ENCODE data around the gene RPL11. TPM values are rescaled to one million over a fixed set of nuclear protein-coding genes. Genes with fewer than 3 reads are reported as not detected.

Gene RPL11
- total and polyA plus RNA-seq, 10 of the 15 experiments (the other 5 are each of a cell fraction or from before 2014, with no cell fraction given): 968 to 4,611 (median 2,521) TPM

DNA sequence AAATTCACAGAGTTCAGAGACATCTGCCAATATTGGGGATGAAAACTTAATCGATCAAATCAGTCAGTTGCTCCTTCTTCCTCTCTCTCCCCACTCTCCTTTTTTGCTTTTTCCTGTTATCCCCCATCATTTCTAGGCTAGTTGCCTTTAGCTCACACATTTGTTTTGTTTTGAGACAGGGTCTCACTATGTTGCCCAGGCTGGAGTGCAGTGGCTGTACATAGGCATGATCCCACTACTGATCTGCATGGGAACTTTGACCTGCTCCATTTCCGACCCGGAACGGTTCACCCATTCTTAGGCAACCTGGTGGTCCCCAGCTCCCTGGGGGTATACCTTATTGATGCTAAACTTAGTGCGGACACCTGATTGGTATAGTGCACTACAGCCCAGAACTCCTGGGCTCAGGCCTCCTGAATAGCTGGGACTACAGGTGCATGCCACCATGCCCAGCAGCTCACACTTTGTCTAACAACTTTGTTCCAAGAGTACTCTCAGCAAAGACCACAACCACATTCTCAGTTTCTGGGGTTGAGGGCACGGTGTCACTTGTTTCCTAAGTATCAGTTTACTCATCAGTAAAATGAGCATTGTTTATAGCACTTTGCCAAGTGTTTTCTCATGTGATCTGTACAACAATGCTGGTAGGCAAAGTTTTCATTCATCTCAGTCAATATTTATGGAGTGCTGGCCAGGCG, 45.0 kb downstream of the RPL11 start:
- H3K9me3 ChIP-seq (replicated peaks; ENCODE audit: control insufficient read depth, insufficient read depth, low read length): no peaks in the 10 kb centered on the region
- TF ChIP-seq RUNX3 (IDR thresholded peaks at IDR 0.05; ENCODE audit: low read length) (peak; percentile 49; the same call in 1 of the 2 replicates), IKZF1 (conservative IDR thresholded peaks at IDR 0.05) (0 out of 2 replicates have a peak, but pooled peaks have one; percentile 12)
- TF ChIP-seq, protein P1, sequence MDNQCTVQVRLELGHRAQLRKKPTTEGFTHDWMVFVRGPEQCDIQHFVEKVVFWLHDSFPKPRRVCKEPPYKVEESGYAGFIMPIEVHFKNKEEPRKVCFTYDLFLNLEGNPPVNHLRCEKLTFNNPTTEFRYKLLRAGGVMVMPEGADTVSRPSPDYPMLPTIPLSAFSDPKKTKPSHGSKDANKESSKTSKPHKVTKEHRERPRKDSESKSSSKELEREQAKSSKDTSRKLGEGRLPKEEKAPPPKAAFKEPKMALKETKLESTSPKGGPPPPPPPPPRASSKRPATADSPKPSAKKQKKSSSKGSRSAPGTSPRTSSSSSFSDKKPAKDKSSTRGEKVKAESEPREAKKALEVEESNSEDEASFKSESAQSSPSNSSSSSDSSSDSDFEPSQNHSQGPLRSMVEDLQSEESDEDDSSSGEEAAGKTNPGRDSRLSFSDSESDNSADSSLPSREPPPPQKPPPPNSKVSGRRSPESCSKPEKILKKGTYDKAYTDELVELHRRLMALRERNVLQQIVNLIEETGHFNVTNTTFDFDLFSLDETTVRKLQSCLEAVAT (IDR thresholded peaks at IDR 0.05): no peak
- no peak overlapping the region for H3K4me2 ChIP-seq (ENCODE audit: control insufficient read depth, insufficient read depth)
- ChIA-PET RAD21 (ENCODE audit: unreplicated experiment) (interaction anchor here (0.8 to 1.4 kb wide), 6 partner anchors 9 to 39 kb away, joined by 3 to 4 read pairs (median 3); no protein-coding TSS in a partner anchor), CTCF (interaction anchor here (0.6 to 2.2 kb wide), 3 partner anchors 9 to 35 kb away, joined by 3 to 6 read pairs (median 4); no protein-coding TSS in a partner anchor), POLR2A (interaction anchor here (0.6 to 2.0 kb wide), 6 partner anchors 10 to 48 kb away, joined by 3 to 16 read pairs (median 8); no protein-coding TSS in a partner anchor), SMC1A (ENCODE audit: uncharacterized antibody, unreplicated experiment) (interaction anchor here (1.0 to 2.0 kb wide), 6 partner anchors 9 to 18 kb away, joined by 3 to 4 read pairs (median 4); no protein-coding TSS in a partner anchor)
- H3K9ac ChIP-seq (ENCODE audit: control insufficient read depth, insufficient read depth, low read length): no peak overlapping the region
- ATAC-seq: peak; percentile 78
- BruUV-seq (replicated peaks): no TSS peak
- no peaks in the 10 kb centered on the region for H4K20me1 ChIP-seq (ENCODE audit: control insufficient read depth, insufficient read depth)
- in situ Hi-C loops (cut with MboI) (no loop called here), intact Hi-C loops (cut with micrococcal nuclease; ENCODE audit: unreplicated experiment) (no loop called here)
- no peak overlapping the region for H3K27ac ChIP-seq (ENCODE audit: control insufficient read depth, insufficient read depth)
- H3K79me2 ChIP-seq (ENCODE audit: control insufficient read depth, insufficient read depth, low read length): no peaks in the 10 kb centered on the region
- WGBS (ENCODE audit: insufficient coverage, insufficient replicate concordance, low lambda C conversion rate, missing lambda C conversion rate): 76% methylated on average over 7 of the region's 7 CpGs
- no peak overlapping the region for H3K4me3 ChIP-seq
- H3K36me3 ChIP-seq (ENCODE audit: control insufficient read depth in 2 of 2, insufficient read depth in 2 of 2, low read length in 1 of 2): no peaks in the 10 kb centered on the region
- peaks cover 36% of the 10 kb centered on the region for H3K4me1 ChIP-seq (ENCODE audit: control insufficient read depth, insufficient read depth, low read length)
- no peak for DNase-seq (ENCODE audit: low read depth, low spot score)
- H3K27me3 ChIP-seq (replicated peaks in 1 of 2; ENCODE audit: control insufficient read depth in 2 of 2, insufficient read depth in 2 of 2, low read length in 1 of 2): no peaks in the 10 kb centered on the region
- no peak overlapping the region for H2AFZ ChIP-seq (ENCODE audit: control insufficient read depth, low read depth, low read length)
- FAIRE-seq: peak; percentile 23

- no TSS peak for BruUV-seq (replicated peaks)
- POLR2A ChIA-PET: interaction anchor here (1.7 kb wide), 1 partner anchor 18 kb away, joined by 4 read pairs; no protein-coding TSS in a partner anchor
- RAD21 ChIA-PET (ENCODE audit: unreplicated experiment): interaction anchor here (1.1 to 6.1 kb wide), 3 partner anchors 14 to 30 kb away, joined by 3 to 51 read pairs (median 4); no protein-coding TSS in a partner anchor
- H4K20me1 ChIP-seq (ENCODE audit: control insufficient read depth, insufficient read depth): no peaks in the 10 kb centered on the region
- 77% methylated on average over 5 of the region's 5 CpGs for WGBS (ENCODE audit: insufficient coverage, insufficient replicate concordance, low lambda C conversion rate, missing lambda C conversion rate)
- H3K9ac ChIP-seq (ENCODE audit: control insufficient read depth, insufficient read depth, low read length): no peak overlapping the region
- peaks cover 34% of the 10 kb centered on the region for H3K79me2 ChIP-seq (ENCODE audit: control insufficient read depth, insufficient read depth, low read length)
- peaks cover 0 to 2% of the 10 kb centered on the region in 2 experiments; a peak in 1 of 4 replicates for H3K36me3 ChIP-seq (ENCODE audit: control insufficient read depth in 2 of 2, insufficient read depth in 2 of 2, low read length in 1 of 2)
- intact Hi-C loops (cut with micrococcal nuclease; ENCODE audit: unreplicated experiment) (no loop called here), in situ Hi-C loops (cut with MboI) (no loop called here)
- no peaks in the 10 kb centered on the region for H3K27me3 ChIP-seq (replicated peaks in 1 of 2; ENCODE audit: control insufficient read depth in 2 of 2, insufficient read depth in 2 of 2, low read length in 1 of 2)
- FAIRE-seq (no peak), DNase-seq (ENCODE audit: low read depth, low spot score) (no peak), ATAC-seq (no peak)
- CTCF ChIA-PET: interaction anchor here (1.4 kb wide), 1 partner anchor 30 kb away, joined by 3 read pairs; no protein-coding TSS in a partner anchor
- no peak overlapping the region for H3K4me2 ChIP-seq (ENCODE audit: control insufficient read depth, insufficient read depth)
- SMC1A ChIA-PET (ENCODE audit: uncharacterized antibody, unreplicated experiment): interaction anchor here (0.8 to 1.3 kb wide), 2 partner anchors 12 to 15 kb away, joined by 3 to 4 read pairs; no protein-coding TSS in a partner anchor
- no peak overlapping the region for H2AFZ ChIP-seq (ENCODE audit: control insufficient read depth, low read depth, low read length)
- H3K9me3 ChIP-seq (replicated peaks; ENCODE audit: control insufficient read depth, insufficient read depth, low read length): no peaks in the 10 kb centered on the region
- peaks cover 31% of the 10 kb centered on the region for H3K4me1 ChIP-seq (ENCODE audit: control insufficient read depth, insufficient read depth, low read length)
- H3K4me3 ChIP-seq: no peak overlapping the region
- no peak overlapping the region for H3K27ac ChIP-seq (ENCODE audit: control insufficient read depth, insufficient read depth)
- TF ChIP-seq, protein P2, sequence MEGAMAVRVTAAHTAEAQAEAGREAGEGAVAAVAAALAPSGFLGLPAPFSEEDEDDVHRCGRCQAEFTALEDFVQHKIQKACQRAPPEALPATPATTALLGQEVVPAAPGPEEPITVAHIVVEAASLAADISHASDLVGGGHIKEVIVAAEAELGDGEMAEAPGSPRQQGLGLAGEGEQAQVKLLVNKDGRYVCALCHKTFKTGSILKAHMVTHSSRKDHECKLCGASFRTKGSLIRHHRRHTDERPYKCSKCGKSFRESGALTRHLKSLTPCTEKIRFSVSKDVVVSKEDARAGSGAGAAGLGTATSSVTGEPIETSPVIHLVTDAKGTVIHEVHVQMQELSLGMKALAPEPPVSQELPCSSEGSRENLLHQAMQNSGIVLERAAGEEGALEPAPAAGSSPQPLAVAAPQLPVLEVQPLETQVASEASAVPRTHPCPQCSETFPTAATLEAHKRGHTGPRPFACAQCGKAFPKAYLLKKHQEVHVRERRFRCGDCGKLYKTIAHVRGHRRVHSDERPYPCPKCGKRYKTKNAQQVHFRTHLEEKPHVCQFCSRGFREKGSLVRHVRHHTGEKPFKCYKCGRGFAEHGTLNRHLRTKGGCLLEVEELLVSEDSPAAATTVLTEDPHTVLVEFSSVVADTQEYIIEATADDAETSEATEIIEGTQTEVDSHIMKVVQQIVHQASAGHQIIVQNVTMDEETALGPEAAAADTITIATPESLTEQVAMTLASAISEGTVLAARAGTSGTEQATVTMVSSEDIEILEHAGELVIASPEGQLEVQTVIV (IDR thresholded peaks at IDR 0.05; ENCODE audit: borderline replicate concordance, partially characterized antibody): no peak
- TF ChIP-seq NR2C1 (IDR thresholded peaks at IDR 0.05): no peak
- TF ChIP-seq, protein P3, sequence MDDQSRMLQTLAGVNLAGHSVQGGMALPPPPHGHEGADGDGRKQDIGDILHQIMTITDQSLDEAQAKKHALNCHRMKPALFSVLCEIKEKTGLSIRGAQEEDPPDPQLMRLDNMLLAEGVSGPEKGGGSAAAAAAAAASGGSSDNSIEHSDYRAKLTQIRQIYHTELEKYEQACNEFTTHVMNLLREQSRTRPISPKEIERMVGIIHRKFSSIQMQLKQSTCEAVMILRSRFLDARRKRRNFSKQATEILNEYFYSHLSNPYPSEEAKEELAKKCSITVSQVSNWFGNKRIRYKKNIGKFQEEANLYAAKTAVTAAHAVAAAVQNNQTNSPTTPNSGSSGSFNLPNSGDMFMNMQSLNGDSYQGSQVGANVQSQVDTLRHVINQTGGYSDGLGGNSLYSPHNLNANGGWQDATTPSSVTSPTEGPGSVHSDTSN (IDR thresholded peaks at IDR 0.05; ENCODE audit: insufficient replicate concordance, low read depth, low read length): no peak
Observed at GRCh38 chr1:23741609-23742008, 50.0 kb downstream of the RPL11 start.

Data from GM12878 (cell line).